C4-2B (cell line): ENCODE measurements around the gene OFD1.

Experiments
- H3K27ac ChIP-seq: fragments of 450-650 bp; 2 replicates; pipeline ENCODE4 v1.5.1; 2017
- CTCF ChIP-seq: fragments of 450-650 bp; conservative IDR thresholded peaks from 2 replicates; pipeline ENCODE4 v1.5.1; 2017; ENCODE audit warnings: mild to moderate bottlenecking
- ZFX ChIP-seq: fragments of 450-650 bp; IDR thresholded peaks from 2 replicates; pipeline ENCODE4 v1.6.1; 2017

The OFD1 gene

GRCh38 chrX:13691841-13692371, 42.6 kb upstream of the OFD1 start:
- TF ChIP-seq CTCF (no peak), ZFX (no peak)

GRCh38 chrX:13692771-13693231, 41.7 kb upstream of the OFD1 start:
- TF ChIP-seq ZFX (no peak), CTCF (no peak)
- no peak overlapping the region for H3K27ac ChIP-seq

More at GRCh38 chrX:13691841-13692371, 42.6 kb upstream of the OFD1 start:
- no peak overlapping the region for H3K27ac ChIP-seq

GRCh38 chrX:13693341-13693961, 41.1 kb upstream of the OFD1 start:
- no peak for TF ChIP-seq ZFX
- TF ChIP-seq CTCF, result no peak
- no peak overlapping the region for H3K27ac ChIP-seq

GRCh38 chrX:13694359-13694758, 40.2 kb upstream of the OFD1 start:
- H3K27ac ChIP-seq, result no peak overlapping the region
- no peak for TF ChIP-seq CTCF
- no peak for TF ChIP-seq ZFX

GRCh38 chrX:13694983-13695382, 39.6 kb upstream of the OFD1 start:
- TF ChIP-seq CTCF, result no peak
- no peak for TF ChIP-seq ZFX
- no peak overlapping the region for H3K27ac ChIP-seq

- TF ChIP-seq ZFX (no peak), CTCF (no peak)
- H3K27ac ChIP-seq, result no peak overlapping the region; the same call in 1 of the 2 replicates
Measured at GRCh38 chrX:13695601-13696115, 38.9 kb upstream of the OFD1 start.

GRCh38 chrX:13697455-13697854, 37.1 kb upstream of the OFD1 start:
- TF ChIP-seq CTCF (no peak), ZFX (no peak)
- H3K27ac ChIP-seq, result no peak overlapping the region
